HepG2 (cell line): ENCODE results near the gene ESYT1. TPM values are rescaled to one million over a fixed set of nuclear protein-coding genes. Genes with fewer than 3 reads are reported as not detected.
A peak's percentile ranks its signal among the peaks of the same experiment; 100 is the strongest.

Experiments used
- ARID3A ChIP-seq: IDR thresholded peaks from 2 replicates; pipeline ENCODE4 v1.6.1; 2012; ENCODE audit warnings: low read depth, low read length, improper control_type of control experiment
- BCL6 ChIP-seq: IDR thresholded peaks from 2 replicates; pipeline ENCODE4 v1.6.1; 2016; ENCODE audit warnings: missing genetic modification reagents, missing compliant biosample characterization
- GTF2F1 ChIP-seq: fragments of 150-350 bp; IDR thresholded peaks from 2 replicates; pipeline ENCODE4 v1.6.1; 2014; ENCODE audit warnings: low read length
- HMGXB3 ChIP-seq: sonication (generic); formaldehyde crosslinking; IDR thresholded peaks from 2 replicates; pipeline ENCODE4 v1.4.0; 2020; ENCODE audit warnings: missing genetic modification reagents, borderline replicate concordance
- POGK ChIP-seq: sonication (generic); formaldehyde crosslinking; conservative IDR thresholded peaks from 2 replicates; pipeline ENCODE4 v1.8.0; 2022; ENCODE audit warnings: mild to moderate bottlenecking, moderate library complexity, missing genetic modification reagents
- PRDM10 ChIP-seq: sonication (generic); formaldehyde crosslinking; IDR thresholded peaks from 2 replicates; pipeline ENCODE4 v1.4.0; 2020; ENCODE audit warnings: low read depth, missing genetic modification reagents
- SMC3 ChIP-seq: IDR thresholded peaks from 2 replicates; pipeline ENCODE4 v1.6.1; 2011; ENCODE audit warnings: low read length, improper control_type of control experiment
- TCF7 ChIP-seq: sonication (generic); IDR thresholded peaks from 2 replicates; pipeline ENCODE4 v1.6.1; 2016; ENCODE audit warnings: antibody characterized with exemption, low read depth
- USF2 ChIP-seq, 2 experiments: sonication (generic) in 1 of 2; formaldehyde crosslinking in 1 of 2; IDR thresholded peaks; 2 replicates each; pipeline versions ENCODE4 v1.5.1 to v1.6.1; 2011 to 2020; ENCODE audit warnings: borderline replicate concordance in 1 of 2, low read depth in 1 of 2, low read length in 1 of 2, mild to moderate bottlenecking in 1 of 2, missing genetic modification reagents in 1 of 2, moderate library complexity in 1 of 2
- ZNF160 ChIP-seq: sonication (generic); formaldehyde crosslinking; IDR thresholded peaks from 2 replicates; pipeline ENCODE4 v1.8.0; 2022; ENCODE audit warnings: mild to moderate bottlenecking, inconsistent platforms, missing genetic modification reagents
- ZNF263 ChIP-seq: sonication (generic); formaldehyde crosslinking; IDR thresholded peaks from 2 replicates; pipeline ENCODE4 v1.4.0; 2020; ENCODE audit warnings: missing genetic modification reagents
- ZNF780A ChIP-seq: sonication (generic); formaldehyde crosslinking; IDR thresholded peaks from 2 replicates; pipeline ENCODE4 v1.8.0; 2022; ENCODE audit warnings: mild to moderate bottlenecking, missing genetic modification reagents, moderate library complexity
- polyA plus RNA-seq, 8 experiments: library from polyadenylated mRNA; depleted of rRNA in 3 of 8; stranded (reverse) in 7 of 8; unstranded in 1 of 8; fragments of >200 nt; fragmentation: Illumina TruSeq in 4 of 8; extraction: Trizol in 4 of 8; gene quantifications; 2 replicates each; pipeline versions ENCODE4 v1.2.1 to v1.2.3, GENCODE V29; 2011 to 2016; ENCODE audit warnings: low read depth in 4 of 8, missing spikeins in 1 of 8, mixed read lengths in 1 of 8; ENCODE audit not compliant: insufficient read depth in 1 of 8
- total RNA-seq, 5 experiments: library from RNA; depleted of rRNA; stranded (reverse); fragments of >200 nt; fragmentation: Illumina TruSeq; extraction: Trizol; gene quantifications; 2 replicates each; pipeline ENCODE4 v1.2.3, GENCODE V29; 2016; ENCODE audit warnings: low read depth in 1 of 5

Gene ESYT1
- total and polyA plus RNA-seq, 2 of the 13 experiments (the other 11 are each of a cell fraction or from before 2014, with no cell fraction given) = 66.9 to 71.0 TPM

- TF ChIP-seq POGK (CRISPR knock-in tag) = no peak
- no peak for TF ChIP-seq USF2 (IDR thresholded peaks at IDR 0.05; ENCODE audit: low read depth, low read length)
- no peak for TF ChIP-seq USF2 (CRISPR knock-in tag; IDR thresholded peaks at IDR 0.05; ENCODE audit: borderline replicate concordance)
- TF ChIP-seq HMGXB3 (CRISPR knock-in tag) = no peak
- 0 out of 2 replicates have a peak, but pooled peaks have one; percentile 4 for TF ChIP-seq SMC3
- TF ChIP-seq ZNF263 (CRISPR knock-in tag) = no peak
- TF ChIP-seq TCF7 = no peak
- TF ChIP-seq GTF2F1 = no peak
- TF ChIP-seq ZNF160 = peak; percentile 56; the same call in 1 of the 2 replicates
- TF ChIP-seq ZNF780A = no peak
- TF ChIP-seq ARID3A = no peak
- TF ChIP-seq PRDM10 = no peak
- TF ChIP-seq BCL6 (CRISPR knock-in tag) = no peak
Measured at GRCh38 chr12:56189099-56189917, 61.2 kb downstream of the ESYT1 start, which contains the start of gene SMARCC2 (continued).
